Gastroesophageal sphincter (tissue), 4 donors: ENCODE data around the gene MRRF. TPM values are rescaled to one million over a fixed set of nuclear protein-coding genes. Genes with fewer than 3 reads are reported as not detected.

Experiments
- ATAC-seq: fragments of 150-250 bp; one replicate; pipeline ENCODE4 v1.9.1; 2016; ENCODE audit warnings: mild to moderate bottlenecking, moderate library complexity
- H3K27ac ChIP-seq, 4 donors: fragments of 200-600 bp; sonication (generic) in 3 of 4; 1 replicate in 3 of 4; 2 replicates in 1 of 4; pipeline ENCODE4 v1.5.1; 2016 to 2019
- H3K27me3 ChIP-seq: fragments of 200-600 bp; sonication (generic); one replicate; pipeline ENCODE4 v1.5.1; 2019
- H3K36me3 ChIP-seq, 2 donors: fragments of 200-600 bp; sonication (generic); one replicate each; pipeline ENCODE4 v1.5.1; 2019; ENCODE audit warnings: control low read depth in 1 of 2
- H3K4me1 ChIP-seq, 3 donors: fragments of 200-600 bp; sonication (generic); 1 replicate in 2 of 3; 2 replicates in 1 of 3; pipeline ENCODE4 v1.5.1; 2016 to 2019; ENCODE audit warnings: control low read depth in 2 of 3
- H3K4me3 ChIP-seq, 2 donors: fragments of 200-600 bp; sonication (generic); one replicate each; pipeline ENCODE4 v1.5.1; 2019; ENCODE audit warnings: mild to moderate bottlenecking in 1 of 2, moderate library complexity in 1 of 2
- H3K9me3 ChIP-seq, 3 donors: fragments of 200-600 bp; sonication (generic); one replicate each; pipeline ENCODE4 v1.5.1; 2017 to 2019; ENCODE audit warnings: control low read depth in 2 of 3
- EP300 ChIP-seq: sonication (generic); formaldehyde crosslinking; IDR thresholded peaks from one replicate; pipeline ENCODE4 v1.6.1; 2017; ENCODE audit warnings: antibody characterized with exemption, mild to moderate bottlenecking
- POLR2A ChIP-seq, 2 donors: fragments of 450-650 bp; IDR thresholded peaks; one replicate each; pipeline ENCODE4 v1.6.1; 2017; ENCODE audit warnings: antibody characterized with exemption in 2 of 2, mild to moderate bottlenecking in 2 of 2, moderate library complexity in 1 of 2
- POLR2AphosphoS5 ChIP-seq: sonication (generic); formaldehyde crosslinking; IDR thresholded peaks from one replicate; pipeline ENCODE4 v1.6.1; 2017; ENCODE audit warnings: antibody characterized with exemption
- whole genome bisulfite sequencing, 2 donors: methylation state at CpG; one replicate each; pipeline ENCODE4 v1.1.5; 2018; ENCODE audit warnings: low coverage in 1 of 2; 5-methylcytosine and 5-hydroxymethylcytosine counted together
- total RNA-seq, 4 donors: library from RNA; depleted of rRNA; stranded (reverse); fragments of >200 nt; gene quantifications; one replicate each; pipeline ENCODE4 v1.1.0, GENCODE V29; 2016
- TF ChIP-seq, protein P1 (sequence below), 4 experiments: fragments of 200-600 bp in 2 of 4; fragments of 450-650 bp in 2 of 4; sonication (generic) in 1 of 4; IDR thresholded peaks; one replicate each; pipeline ENCODE4 v1.5.1; 2017 to 2019; ENCODE audit warnings: antibody characterized with exemption in 4 of 4, mild to moderate bottlenecking in 2 of 4, moderate library complexity in 2 of 4

Gene MRRF, protein sequence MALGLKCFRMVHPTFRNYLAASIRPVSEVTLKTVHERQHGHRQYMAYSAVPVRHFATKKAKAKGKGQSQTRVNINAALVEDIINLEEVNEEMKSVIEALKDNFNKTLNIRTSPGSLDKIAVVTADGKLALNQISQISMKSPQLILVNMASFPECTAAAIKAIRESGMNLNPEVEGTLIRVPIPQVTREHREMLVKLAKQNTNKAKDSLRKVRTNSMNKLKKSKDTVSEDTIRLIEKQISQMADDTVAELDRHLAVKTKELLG
- total RNA-seq: 10 to 100 TPM; 24.1 to 38.0 (median 29.7) TPM

DNA sequence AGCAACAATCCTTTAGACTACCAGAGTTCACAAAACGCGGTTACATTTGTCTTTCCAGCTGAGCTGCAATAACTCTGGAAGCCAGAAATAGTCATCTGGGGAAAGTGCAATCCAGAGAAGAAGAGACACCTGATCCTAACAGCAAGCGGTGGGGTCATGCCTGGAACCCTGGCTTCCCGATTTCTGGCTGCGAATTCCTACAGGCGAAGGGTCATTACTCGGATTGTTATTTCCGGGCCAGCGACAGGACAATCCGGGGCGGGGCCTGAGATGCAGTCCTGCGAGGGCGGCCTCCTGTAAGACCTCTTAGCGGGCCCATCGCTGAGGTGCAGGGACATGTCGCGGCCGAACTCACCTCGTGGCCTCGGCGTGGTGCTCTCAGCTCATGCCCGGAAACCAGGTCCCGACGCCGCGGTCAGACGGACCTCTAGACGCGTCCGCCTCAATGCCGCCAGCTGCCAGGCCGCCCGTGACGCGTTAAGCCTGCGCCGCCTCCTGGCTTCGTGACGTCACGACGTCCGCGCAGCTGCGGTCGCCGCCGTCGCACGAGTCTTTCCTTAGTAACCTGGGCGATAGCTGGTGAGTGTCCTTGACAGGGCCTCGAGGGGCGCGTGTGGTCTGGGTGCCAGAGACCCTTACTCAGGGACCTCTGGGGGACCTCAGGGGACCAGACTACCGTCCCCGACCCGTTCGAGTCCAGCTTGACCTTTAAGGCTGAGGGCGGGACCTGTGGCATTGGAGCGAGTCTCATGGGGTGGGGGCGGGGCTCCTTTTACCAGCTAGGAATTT, at the start of gene MRRF, which contains the start of gene RBM18:
Gene MRRF, plus strand, starts transcription at position 523 of the 789 bp plus-strand sequence. CDS start 6,010 bp downstream, outside the sequence.
Gene RBM18, minus strand, starts transcription at position 481 of the 789 bp plus-strand sequence. CDS start 3,348 bp downstream, outside the sequence.
- peak within 1 kb of the TSS; percentile 87 to 97 for H3K4me3 ChIP-seq
- H3K27ac ChIP-seq: peak within 1 kb of the TSS; percentile 83 to 95 (median 91)
- H3K9me3 ChIP-seq: no peaks in the 10 kb centered on the region
- 0% methylated on average over 4 to 8 of the region's 60 CpGs for WGBS, 2 donors
- H3K27me3 ChIP-seq: no peaks in the 10 kb centered on the region
- ATAC-seq: peak; percentile 92
- peaks cover 0 to 25% of the 10 kb centered on the region in 2 donors for H3K36me3 ChIP-seq
- H3K4me1 ChIP-seq: peaks cover 8 to 57% (median 28%) of the 10 kb centered on the region in 3 donors
- TF ChIP-seq POLR2AphosphoS5: peak; percentile 91
- TF ChIP-seq POLR2A (IDR thresholded peaks at IDR 0.05): peak; percentile 68 to 72
- TF ChIP-seq, protein P1, sequence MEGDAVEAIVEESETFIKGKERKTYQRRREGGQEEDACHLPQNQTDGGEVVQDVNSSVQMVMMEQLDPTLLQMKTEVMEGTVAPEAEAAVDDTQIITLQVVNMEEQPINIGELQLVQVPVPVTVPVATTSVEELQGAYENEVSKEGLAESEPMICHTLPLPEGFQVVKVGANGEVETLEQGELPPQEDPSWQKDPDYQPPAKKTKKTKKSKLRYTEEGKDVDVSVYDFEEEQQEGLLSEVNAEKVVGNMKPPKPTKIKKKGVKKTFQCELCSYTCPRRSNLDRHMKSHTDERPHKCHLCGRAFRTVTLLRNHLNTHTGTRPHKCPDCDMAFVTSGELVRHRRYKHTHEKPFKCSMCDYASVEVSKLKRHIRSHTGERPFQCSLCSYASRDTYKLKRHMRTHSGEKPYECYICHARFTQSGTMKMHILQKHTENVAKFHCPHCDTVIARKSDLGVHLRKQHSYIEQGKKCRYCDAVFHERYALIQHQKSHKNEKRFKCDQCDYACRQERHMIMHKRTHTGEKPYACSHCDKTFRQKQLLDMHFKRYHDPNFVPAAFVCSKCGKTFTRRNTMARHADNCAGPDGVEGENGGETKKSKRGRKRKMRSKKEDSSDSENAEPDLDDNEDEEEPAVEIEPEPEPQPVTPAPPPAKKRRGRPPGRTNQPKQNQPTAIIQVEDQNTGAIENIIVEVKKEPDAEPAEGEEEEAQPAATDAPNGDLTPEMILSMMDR (IDR thresholded peaks at IDR 0.05): peak in 2 of 4 experiments; percentile 8 to 17
- TF ChIP-seq EP300: no peak

DNA sequence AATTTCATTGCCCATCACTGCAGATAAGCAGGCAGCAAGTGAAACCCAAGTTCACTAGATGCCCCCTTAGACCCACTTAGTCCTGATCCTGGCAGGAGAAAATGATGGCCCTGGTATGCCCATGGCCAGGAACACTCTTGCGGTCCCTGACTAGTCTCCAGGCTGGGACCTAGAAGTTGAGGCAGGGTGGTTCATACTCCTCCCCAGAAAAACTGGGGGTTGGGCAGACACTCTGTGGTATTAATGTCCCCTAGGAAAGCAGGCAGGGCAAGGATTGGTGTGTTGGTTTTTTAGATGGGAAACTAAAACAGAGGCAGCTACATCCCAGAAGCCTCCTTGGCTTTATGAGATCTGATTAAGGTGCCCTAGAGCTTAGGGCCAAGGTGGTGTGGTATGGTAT, 49.0 kb upstream of the MRRF start:
- Histone ChIP-seq H3K27me3 (peaks cover 100% of the 10 kb centered on the region), H3K9me3 (no peaks in the 10 kb centered on the region), H3K4me3 (no peak overlapping the region), H3K27ac (no peak overlapping the region), H3K4me1 (peaks cover 0 to 38% (median 24%) of the 10 kb centered on the region in 3 donors), H3K36me3 (no peaks in the 10 kb centered on the region)
- WGBS, 2 donors: no CpG with 5 or more reads among the region's 1 CpG
- TF ChIP-seq EP300 (no peak), POLR2AphosphoS5 (no peak), POLR2A (IDR thresholded peaks at IDR 0.05) (no peak)
- TF ChIP-seq, protein P1 (IDR thresholded peaks at IDR 0.05): no peak
- ATAC-seq: no peak

DNA sequence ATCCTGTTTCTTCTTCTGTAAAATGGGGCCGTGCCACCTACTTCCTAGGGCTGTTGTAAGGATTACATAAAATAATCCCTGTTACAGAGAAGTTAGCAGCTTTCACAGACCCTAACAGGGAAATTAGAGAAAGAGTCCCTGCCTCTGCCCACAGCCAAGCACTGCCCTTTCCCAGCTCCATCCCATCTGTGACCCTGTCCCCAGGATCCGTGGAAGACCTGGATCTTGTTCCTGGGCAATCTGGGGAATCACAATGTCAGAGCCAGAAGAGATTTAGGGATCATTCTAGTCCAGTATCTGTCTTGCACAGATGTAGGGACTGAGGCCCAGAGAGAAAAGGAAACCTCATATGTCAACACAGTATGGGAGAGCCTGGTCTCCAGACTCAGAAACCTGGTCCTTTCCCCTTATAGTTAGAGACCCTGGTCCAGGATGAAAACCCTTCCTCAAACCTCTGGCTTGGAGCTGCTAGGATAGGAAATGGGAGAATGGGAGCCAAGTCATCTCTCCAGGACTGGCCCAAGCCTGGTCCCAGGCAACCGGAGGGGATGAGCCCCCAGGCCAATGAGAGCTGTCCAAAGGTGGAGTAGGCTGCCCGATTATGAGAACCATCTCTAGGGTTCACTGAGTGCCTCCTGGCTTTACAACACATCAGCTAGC, 48.4 kb upstream of the MRRF start:
- 61 to 100% methylated on average over 1 to 3 of the region's 4 CpGs for WGBS, 2 donors
- peaks cover 100% of the 10 kb centered on the region for H3K27me3 ChIP-seq

DNA sequence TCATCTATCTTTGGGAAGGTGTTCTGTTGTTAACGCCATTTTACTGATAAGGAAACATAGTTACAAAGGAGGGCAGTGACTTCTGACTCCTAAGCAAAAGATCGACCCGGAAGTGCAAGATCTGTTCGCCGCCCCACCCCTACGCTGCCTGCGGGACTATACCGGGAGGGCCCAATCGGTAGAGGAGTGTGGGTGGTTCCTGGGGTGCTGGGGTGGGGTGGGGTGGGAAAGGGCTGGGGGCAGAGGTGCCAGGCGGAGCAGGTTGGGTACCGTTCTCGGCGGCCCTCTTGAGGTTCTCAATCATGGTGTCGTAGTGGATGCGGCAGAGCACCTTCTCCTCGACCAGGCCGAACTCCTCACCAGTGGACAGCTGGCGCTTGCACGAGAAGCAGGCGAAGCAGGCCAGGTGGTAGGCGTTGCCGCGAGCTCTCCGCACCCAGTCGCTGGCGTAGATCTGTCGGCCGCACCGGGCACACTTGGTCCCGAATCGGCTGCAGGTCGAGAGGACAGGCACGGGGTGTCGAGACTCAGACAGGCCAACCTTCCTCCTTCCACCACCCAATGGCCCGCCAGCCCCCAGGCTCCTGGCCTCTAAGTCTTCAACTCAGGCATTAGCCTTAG, 47.8 kb upstream of the MRRF start:
- Histone ChIP-seq H3K4me1 (peaks cover 0 to 46% (median 24%) of the 10 kb centered on the region in 3 donors), H3K27ac (no peak overlapping the region), H3K9me3 (no peaks in the 10 kb centered on the region), H3K4me3 (no peak overlapping the region), H3K27me3 (peaks cover 100% of the 10 kb centered on the region), H3K36me3 (no peaks in the 10 kb centered on the region)
- ATAC-seq: no peak
- WGBS, 2 donors: 32 to 50% methylated on average over 1 to 4 of the region's 35 CpGs
- no peak for TF ChIP-seq EP300
- TF ChIP-seq, protein P1 (IDR thresholded peaks at IDR 0.05): no peak
- no peak for TF ChIP-seq POLR2A (IDR thresholded peaks at IDR 0.05)
- no peak for TF ChIP-seq POLR2AphosphoS5

More for the DNA sequence above, 48.4 kb upstream of the MRRF start:
- ATAC-seq: no peak
- Histone ChIP-seq H3K9me3 (no peaks in the 10 kb centered on the region), H3K36me3 (no peaks in the 10 kb centered on the region), H3K27ac (no peak overlapping the region), H3K4me3 (no peak overlapping the region), H3K4me1 (peaks cover 0 to 44% (median 24%) of the 10 kb centered on the region in 3 donors)
- no peak for TF ChIP-seq POLR2AphosphoS5
- no peak for TF ChIP-seq EP300
- no peak for TF ChIP-seq POLR2A (IDR thresholded peaks at IDR 0.05)
- TF ChIP-seq, protein P1 (IDR thresholded peaks at IDR 0.05): no peak
